SK-N-SH treated with all-trans-retinoic acid at 6 μM for 48 hours (cell line): ENCODE results near the gene WDR17.

Experiments used
- ATAC-seq: fragments of 200-7000 bp; cut with Tn5 transposase; 3 replicates; pipeline ENCODE4 v1.9.1; 2020; ENCODE audit warnings: mild to moderate bottlenecking, moderate library complexity
- BACH2 ChIP-seq: fragments of 250-450 bp; sonication (Bioruptor Pico); IDR thresholded peaks from 2 replicates; pipeline ENCODE4 v1.9.0; 2021; ENCODE audit warnings: mild to moderate bottlenecking, borderline replicate concordance
- CSDC2 ChIP-seq: fragments of 250-450 bp; sonication (Bioruptor Pico); IDR thresholded peaks from 2 replicates; pipeline ENCODE4 v1.5.0; 2020; ENCODE audit warnings: mild to moderate bottlenecking, moderate library complexity
- ESRRG ChIP-seq: fragments of 250-450 bp; sonication (Bioruptor Pico); IDR thresholded peaks from 2 replicates; pipeline ENCODE4 v1.6.1; 2021; ENCODE audit warnings: mild to moderate bottlenecking
- GLIS3 ChIP-seq: fragments of 250-450 bp; sonication (Bioruptor Pico); IDR thresholded peaks from 2 replicates; pipeline ENCODE4 v1.5.0; 2020; ENCODE audit warnings: mild to moderate bottlenecking, moderate library complexity
- ISL1 ChIP-seq: fragments of 250-450 bp; sonication (Bioruptor Pico); IDR thresholded peaks from 2 replicates; pipeline ENCODE4 v2.1.2; 2022; ENCODE audit warnings: mild to moderate bottlenecking, moderate library complexity
- OSR1 ChIP-seq: fragments of 250-450 bp; sonication (Bioruptor Pico); IDR thresholded peaks from 2 replicates; pipeline ENCODE4 v1.8.0; 2022; ENCODE audit warnings: moderate library complexity, mild to moderate bottlenecking, inconsistent platforms
- RARB ChIP-seq: fragments of 250-450 bp; sonication (Bioruptor Pico); IDR thresholded peaks from 2 replicates; pipeline ENCODE4 v1.8.0; 2021; ENCODE audit warnings: mild to moderate bottlenecking, moderate library complexity
- SNAI2 ChIP-seq: fragments of 250-450 bp; sonication (Bioruptor Pico); IDR thresholded peaks from 2 replicates; pipeline ENCODE4 v1.5.0; 2020; ENCODE audit warnings: mild to moderate bottlenecking, moderate library complexity
- TCF4 ChIP-seq: fragments of 250-450 bp; sonication (Bioruptor Pico); IDR thresholded peaks from 2 replicates; pipeline ENCODE4 v1.8.0; 2021; ENCODE audit warnings: mild to moderate bottlenecking, moderate library complexity, borderline replicate concordance
- TOX ChIP-seq: fragments of 250-450 bp; sonication (Bioruptor Pico); IDR thresholded peaks from 2 replicates; pipeline ENCODE4 v1.8.0; 2021; ENCODE audit warnings: mild to moderate bottlenecking, moderate library complexity, borderline replicate concordance
- ZC3H10 ChIP-seq: fragments of 250-450 bp; sonication (Bioruptor Pico); IDR thresholded peaks from 2 replicates; pipeline ENCODE4 v1.5.1; 2021; ENCODE audit warnings: mild to moderate bottlenecking, moderate library complexity
- ZFP30 ChIP-seq: fragments of 450-650 bp; formaldehyde crosslinking; IDR thresholded peaks from 2 replicates; pipeline ENCODE4 v1.5.0; 2022; ENCODE audit warnings: mild to moderate bottlenecking, moderate library complexity
- ZNF565 ChIP-seq: fragments of 450-650 bp; formaldehyde crosslinking; conservative IDR thresholded peaks from 2 replicates; pipeline ENCODE4 v1.5.0; 2020; ENCODE audit warnings: low read depth, mild to moderate bottlenecking, moderate library complexity
- ZNF70 ChIP-seq: fragments of 450-650 bp; formaldehyde crosslinking; IDR thresholded peaks from 2 replicates; pipeline ENCODE4 v1.5.0; 2020; ENCODE audit warnings: mild to moderate bottlenecking, moderate library complexity
- ZNF8 ChIP-seq: fragments of 450-650 bp; formaldehyde crosslinking; IDR thresholded peaks from 2 replicates; pipeline ENCODE4 v1.5.0; 2020; ENCODE audit warnings: mild to moderate bottlenecking, moderate library complexity
- TF ChIP-seq, protein P1 (sequence below): fragments of 250-450 bp; sonication (Bioruptor Pico); IDR thresholded peaks from 2 replicates; pipeline ENCODE4 v1.5.1; 2020; ENCODE audit warnings: low read depth, mild to moderate bottlenecking, moderate library complexity
- TF ChIP-seq, protein P2 (sequence below): fragments of 250-450 bp; sonication (Bioruptor Pico); IDR thresholded peaks from 2 replicates; pipeline ENCODE4 v1.5.0; 2020; ENCODE audit warnings: mild to moderate bottlenecking, moderate library complexity

WDR17 gene

DNA sequence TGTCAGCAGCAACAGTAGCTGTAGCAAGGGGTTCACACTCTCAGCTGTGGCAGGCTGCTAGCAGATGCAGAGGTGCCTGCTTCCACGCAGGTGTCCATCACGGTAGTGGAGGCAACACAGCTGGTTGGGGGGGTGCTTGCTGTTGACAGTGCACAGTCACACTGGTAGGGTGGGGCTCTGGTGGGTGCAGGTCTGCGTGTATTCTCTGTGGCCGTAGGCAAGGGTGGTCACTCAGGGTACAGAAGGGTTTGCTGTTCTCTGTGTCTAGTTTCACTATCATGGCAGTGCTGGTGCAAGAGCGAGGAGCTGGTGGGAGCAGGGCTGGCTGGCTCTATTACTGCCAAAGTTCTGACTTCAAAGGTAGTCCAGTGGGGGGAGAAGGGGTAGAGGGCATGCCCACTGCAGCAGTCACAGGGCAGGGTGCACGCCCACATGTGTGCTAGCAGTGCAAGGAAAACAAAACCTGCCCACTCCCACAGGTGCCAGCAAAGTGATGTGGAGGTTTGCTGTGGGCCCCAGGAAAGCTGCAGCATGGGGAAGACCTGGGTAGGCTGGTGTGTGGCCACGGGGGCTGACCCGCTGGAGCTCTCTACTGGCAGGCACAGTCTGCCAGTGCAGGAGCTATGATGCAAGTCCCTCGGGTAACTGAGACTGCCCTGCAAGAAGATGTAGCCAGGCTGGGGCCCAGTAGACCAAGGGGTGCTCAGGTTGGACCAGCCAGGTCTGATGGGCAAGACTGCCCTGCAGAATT is 21.6 kb upstream of the WDR17 start:
- peak; percentile 58 for ATAC-seq
- TF ChIP-seq ZC3H10 (CRISPR knock-in tag) (no peak), ZNF8 (no peak), RARB (CRISPR knock-in tag) (no peak)
- TF ChIP-seq, protein P1, sequence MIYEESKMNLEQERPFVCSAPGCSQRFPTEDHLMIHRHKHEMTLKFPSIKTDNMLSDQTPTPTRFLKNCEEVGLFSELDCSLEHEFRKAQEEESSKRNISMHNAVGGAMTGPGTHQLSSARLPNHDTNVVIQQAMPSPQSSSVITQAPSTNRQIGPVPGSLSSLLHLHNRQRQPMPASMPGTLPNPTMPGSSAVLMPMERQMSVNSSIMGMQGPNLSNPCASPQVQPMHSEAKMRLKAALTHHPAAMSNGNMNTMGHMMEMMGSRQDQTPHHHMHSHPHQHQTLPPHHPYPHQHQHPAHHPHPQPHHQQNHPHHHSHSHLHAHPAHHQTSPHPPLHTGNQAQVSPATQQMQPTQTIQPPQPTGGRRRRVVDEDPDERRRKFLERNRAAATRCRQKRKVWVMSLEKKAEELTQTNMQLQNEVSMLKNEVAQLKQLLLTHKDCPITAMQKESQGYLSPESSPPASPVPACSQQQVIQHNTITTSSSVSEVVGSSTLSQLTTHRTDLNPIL (CRISPR knock-in tag) = no peak
- TF ChIP-seq, all 23 proteins: peak for 0

DNA sequence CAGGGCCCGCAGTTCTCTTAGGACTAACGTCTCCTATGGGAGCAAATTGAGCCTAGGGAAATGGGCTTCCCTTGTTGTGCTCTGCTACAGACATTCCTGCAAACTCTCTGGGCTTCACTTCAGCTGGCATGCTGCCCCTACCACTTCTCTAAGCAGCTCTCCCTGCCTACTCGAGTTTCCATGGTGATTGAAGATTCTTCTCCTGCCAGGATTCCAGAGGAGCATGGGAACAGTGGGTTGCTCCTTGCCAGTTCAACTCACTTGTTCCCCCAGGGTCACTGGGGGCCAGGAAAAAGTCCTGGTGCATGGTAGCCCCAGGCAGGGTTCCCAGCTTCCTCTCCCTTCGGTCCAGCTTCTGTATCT is 21.1 kb upstream of the WDR17 start:
- ATAC-seq = peak; percentile 84
- TF ChIP-seq ESRRG (no peak), ZNF8 (no peak), OSR1 (CRISPR knock-in tag) (no peak)
- TF ChIP-seq, protein P2, sequence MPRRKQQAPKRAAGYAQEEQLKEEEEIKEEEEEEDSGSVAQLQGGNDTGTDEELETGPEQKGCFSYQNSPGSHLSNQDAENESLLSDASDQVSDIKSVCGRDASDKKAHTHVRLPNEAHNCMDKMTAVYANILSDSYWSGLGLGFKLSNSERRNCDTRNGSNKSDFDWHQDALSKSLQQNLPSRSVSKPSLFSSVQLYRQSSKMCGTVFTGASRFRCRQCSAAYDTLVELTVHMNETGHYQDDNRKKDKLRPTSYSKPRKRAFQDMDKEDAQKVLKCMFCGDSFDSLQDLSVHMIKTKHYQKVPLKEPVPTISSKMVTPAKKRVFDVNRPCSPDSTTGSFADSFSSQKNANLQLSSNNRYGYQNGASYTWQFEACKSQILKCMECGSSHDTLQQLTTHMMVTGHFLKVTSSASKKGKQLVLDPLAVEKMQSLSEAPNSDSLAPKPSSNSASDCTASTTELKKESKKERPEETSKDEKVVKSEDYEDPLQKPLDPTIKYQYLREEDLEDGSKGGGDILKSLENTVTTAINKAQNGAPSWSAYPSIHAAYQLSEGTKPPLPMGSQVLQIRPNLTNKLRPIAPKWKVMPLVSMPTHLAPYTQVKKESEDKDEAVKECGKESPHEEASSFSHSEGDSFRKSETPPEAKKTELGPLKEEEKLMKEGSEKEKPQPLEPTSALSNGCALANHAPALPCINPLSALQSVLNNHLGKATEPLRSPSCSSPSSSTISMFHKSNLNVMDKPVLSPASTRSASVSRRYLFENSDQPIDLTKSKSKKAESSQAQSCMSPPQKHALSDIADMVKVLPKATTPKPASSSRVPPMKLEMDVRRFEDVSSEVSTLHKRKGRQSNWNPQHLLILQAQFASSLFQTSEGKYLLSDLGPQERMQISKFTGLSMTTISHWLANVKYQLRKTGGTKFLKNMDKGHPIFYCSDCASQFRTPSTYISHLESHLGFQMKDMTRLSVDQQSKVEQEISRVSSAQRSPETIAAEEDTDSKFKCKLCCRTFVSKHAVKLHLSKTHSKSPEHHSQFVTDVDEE = no peak

DNA sequence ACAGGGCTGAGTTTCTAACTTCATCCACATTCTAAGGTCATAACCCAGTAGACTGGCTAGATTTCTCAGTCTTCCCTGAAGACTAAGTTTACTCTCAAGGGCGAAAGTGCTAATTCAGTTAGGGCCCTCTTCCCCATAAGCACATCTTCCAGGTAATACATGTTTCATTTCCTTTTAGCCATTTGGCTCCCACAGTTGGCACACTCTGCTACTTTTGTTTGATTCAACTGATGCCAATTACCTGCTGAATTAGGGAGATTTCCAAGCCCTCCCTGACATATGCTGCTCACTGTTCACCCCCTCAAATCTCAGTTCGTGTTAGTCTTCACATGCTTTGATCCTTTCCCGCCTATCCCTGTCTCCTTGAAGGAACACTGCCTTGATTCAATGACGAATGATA is 17.0 kb upstream of the WDR17 start:
- no peak for ATAC-seq

DNA sequence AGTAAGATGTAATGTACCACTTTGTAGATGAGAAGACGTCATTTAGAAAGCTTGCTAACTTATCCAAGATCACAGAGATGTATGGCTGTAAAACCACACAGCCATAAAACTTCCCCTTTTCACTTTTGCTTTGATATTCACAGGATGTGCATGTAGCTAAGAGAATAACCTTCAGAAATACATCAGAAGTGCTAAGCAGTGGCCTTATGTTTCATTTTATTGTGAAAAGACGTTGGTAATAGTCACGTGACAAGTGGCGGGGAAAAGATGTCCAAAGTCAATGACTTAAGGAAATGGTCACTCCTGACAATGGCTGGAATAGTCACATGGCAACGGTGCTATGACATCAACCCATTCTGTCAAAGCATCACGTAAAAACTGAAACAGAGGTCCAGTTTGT is 12.9 kb upstream of the WDR17 start:
- ATAC-seq = no peak
- TF ChIP-seq TOX (CRISPR knock-in tag) = no peak
- no peak for TF ChIP-seq ZNF565 (CRISPR knock-in tag)
- TF ChIP-seq BACH2 = no peak
- TF ChIP-seq, protein P1 (CRISPR knock-in tag) = no peak
- TF ChIP-seq, protein P2 = no peak
- TF ChIP-seq ZFP30 (CRISPR knock-in tag) = no peak
- no peak for TF ChIP-seq GLIS3 (CRISPR knock-in tag)
- no peak for TF ChIP-seq RARB (CRISPR knock-in tag)
- TF ChIP-seq OSR1 (CRISPR knock-in tag) = no peak
- no peak for TF ChIP-seq TCF4
- TF ChIP-seq CSDC2 (CRISPR knock-in tag) = no peak
- no peak for TF ChIP-seq ISL1
- TF ChIP-seq ZNF70 (CRISPR knock-in tag) = no peak

More for the DNA sequence above, 17.0 kb upstream of the WDR17 start:
- TF ChIP-seq GLIS3 (CRISPR knock-in tag) = no peak
- no peak for TF ChIP-seq SNAI2 (CRISPR knock-in tag)
- TF ChIP-seq ZNF565 (CRISPR knock-in tag) = no peak
- TF ChIP-seq, protein P1 (CRISPR knock-in tag) = no peak
- TF ChIP-seq BACH2 = no peak
- TF ChIP-seq ZC3H10 (CRISPR knock-in tag) = no peak
- no peak for TF ChIP-seq OSR1 (CRISPR knock-in tag)
- no peak for TF ChIP-seq ZNF8
